HG02588 (cell line): ENCODE data around the gene RECK.
"Not testable (repeated sequence)": the region's sequence is repeated elsewhere in the genome, so short reads cannot be mapped to it uniquely, and the experiment has no call there.

Source experiments
- ATAC-seq: cut with Tn5 transposase; IDR thresholded peaks from one replicate; pipeline ENCODE4 v1.9.1; 2021; ENCODE audit warnings: mild to moderate bottlenecking, moderate library complexity; ENCODE audit not compliant: unreplicated experiment

RECK gene

DNA sequence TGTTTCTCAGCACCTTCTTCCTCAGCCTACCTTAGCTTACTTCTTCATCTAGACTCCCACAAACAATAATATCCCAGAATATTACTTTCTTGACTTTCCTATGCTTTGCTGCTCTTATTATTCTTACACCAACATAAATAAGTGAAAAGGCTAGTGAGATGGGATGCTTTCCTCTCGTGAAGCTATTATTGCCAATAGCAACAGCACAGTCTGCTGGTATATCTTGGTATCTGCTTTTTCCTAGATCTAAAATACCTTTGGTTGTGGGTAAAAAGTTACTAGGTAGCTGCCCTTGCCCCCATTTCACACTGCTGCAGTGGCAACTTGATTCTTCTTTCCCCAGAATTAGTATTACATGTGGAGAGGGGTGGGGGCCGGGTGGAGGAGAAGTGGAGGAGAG lies 73.7 kb downstream of the RECK start:
- ATAC-seq = no peak

DNA sequence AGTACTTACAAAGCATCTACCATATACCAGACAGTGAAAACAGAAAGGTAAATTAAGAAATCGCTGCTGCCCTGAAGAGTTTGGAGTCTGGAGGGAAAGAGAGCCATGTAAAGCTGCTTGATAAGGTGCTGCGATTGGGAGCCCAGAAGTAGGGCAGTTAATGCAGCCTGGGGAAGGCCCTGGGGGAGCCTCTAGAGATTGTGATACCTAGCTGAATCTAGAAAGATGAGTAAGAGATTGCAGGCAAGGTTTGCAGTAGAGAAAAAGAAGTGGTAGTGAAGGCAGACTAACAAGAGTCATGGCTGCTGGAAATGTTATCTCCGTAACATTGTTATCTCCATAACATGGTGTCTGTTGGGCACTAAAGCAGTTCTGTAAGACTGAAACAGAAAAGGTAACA lies 75.8 kb downstream of the RECK start:
- ATAC-seq = no peak

DNA sequence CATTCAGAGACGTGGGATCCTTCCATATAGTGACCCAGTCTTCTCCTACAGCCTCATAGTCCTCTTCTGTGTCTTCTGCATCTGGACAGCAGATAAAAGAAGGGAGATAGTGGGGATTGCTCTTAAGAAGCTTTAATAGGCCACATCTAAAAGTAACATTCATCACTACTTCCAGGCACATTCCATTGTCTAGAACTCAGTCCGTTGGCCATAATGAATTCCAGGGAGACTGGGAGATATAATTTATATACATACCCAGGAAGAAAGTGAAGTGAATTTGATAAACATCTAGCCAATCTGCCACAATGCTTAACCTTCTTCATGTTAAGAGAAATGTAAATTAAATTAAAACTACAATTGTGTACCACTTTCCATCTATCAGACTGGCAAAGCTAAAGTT lies 77.3 kb downstream of the RECK start:
- no peak for ATAC-seq

DNA sequence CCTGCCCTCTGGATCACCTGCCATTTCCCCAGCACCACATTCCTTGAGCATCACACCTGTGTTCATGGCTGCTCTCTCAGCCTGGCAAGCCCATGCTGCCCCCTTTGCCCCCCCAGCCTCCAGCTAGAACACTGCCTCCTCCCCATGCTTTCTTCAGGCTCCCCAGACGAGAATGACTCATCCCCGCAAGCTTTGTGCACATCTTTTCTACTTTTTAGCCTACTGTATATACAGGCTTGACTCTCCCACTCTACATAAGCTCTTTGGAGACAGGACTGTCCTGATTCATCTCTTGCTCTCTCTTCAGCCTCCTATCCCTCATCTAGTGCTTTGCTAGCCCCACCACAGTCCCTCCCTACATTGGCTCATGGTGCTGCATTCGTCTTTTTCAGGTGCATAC lies 79.9 kb downstream of the RECK start:
- ATAC-seq = no peak

DNA sequence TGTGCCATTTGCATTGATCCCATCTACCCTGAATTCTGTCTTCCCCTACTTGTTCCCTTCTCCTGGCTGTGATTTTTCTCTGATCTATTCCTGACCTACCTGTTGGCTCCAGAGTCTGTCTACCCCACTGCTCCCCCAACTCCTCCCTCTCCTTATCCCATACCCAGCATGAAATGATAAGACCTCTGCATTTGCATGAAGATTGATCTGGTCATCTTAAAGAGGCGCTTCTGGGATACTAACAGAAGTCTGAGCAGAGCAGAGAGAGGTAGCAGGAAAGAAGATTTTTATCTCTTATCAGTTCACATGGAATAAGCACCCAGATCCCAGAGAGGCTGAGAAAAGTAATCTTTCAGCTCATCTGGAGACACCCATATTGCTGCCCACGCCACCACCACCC lies 81.5 kb downstream of the RECK start:
- no peak for ATAC-seq

DNA sequence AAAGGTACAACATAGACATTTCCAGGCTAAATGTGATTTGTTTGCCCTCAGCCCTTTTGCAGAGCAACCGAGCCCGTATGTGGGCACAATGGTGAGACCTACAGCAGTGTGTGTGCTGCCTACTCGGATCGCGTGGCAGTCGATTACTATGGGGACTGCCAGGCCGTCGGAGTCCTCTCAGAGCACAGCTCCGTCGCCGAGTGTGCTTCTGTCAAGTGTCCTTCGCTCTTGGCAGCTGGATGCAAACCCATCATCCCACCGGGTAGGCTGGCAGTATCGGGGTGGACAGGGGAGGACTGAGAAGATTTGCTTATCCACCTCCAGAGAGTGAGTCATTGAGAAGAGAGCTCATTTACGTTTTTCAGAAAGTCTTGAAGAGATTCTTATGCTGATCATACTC lies 82.0 kb downstream of the RECK start:
- no peak for ATAC-seq

DNA sequence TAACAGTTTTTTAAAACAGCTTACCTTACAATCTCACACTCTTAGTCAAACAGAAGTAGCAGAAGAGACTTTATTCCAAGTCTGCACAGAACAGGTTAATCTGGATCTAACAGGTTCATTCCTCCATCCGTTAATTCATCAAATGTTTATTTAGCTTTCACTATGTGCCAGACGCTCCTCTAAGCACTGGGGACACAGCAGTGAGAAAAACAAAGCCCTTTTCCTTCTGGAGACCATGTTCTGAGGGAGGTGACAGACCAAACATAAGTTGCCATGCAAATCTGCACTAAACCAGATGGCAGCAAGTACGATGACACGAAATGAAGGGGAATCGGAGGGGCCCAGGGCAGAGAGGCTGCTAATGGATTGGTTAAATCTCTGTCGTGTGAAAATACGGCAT lies 82.8 kb downstream of the RECK start:
- no peak for ATAC-seq

DNA sequence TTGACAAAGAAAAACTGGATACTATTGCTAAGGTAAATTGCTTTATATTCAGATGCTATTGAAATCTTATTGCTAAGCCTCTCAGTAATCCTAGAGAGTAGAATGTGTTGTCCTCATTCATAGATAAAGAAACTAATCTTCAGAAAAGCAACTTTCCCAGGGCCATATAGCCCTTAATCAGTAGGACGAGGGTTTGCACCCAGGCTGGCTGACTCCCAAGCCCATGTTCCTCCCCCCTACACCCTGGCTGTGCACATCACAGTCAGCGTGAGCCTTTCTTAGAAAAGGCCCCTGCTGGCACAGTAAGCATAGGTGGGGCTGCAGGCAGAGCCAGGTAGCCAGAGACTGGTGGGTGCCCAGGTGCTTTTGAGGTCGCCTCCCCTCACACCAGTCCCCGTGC lies 84.0 kb downstream of the RECK start:
- ATAC-seq = no peak

DNA sequence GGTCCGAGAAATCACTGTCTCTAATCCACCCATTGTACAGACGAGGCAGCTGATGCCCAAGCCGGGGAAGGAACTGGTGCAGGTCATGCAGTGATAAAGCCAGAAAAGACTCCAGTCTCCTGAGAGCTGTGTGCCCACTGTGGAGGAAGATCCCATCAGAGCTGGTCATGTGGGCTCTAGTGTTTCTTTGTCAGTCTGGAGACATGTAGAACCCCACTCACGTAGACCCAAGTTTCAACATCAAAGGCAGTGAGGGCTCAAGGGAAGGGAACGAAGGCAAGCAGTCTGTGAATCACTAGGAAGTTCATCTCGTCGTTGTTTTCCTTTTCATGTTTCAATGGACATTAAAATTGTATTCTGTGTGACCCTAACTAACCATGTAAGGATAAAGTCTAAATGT lies 85.3 kb downstream of the RECK start:
- no peak for ATAC-seq

DNA sequence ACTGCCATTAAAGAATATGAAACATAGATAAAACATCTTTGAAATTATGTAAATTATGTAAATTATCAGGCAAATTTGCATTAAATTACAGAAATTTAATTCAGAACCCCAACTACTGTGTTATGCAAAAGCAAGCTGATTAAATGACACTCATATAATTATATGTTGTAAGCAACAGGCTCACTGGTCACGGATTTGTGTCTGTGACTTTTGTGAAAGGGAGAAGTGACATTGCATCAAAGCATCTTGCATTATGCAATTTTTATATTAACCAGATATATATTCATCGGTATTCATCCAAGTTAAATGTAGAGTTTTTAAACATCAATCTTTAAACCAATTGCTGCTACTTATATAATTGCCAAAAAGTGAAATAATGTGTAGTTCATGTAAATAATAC lies 86.8 kb downstream of the RECK start:
- no peak for ATAC-seq

DNA sequence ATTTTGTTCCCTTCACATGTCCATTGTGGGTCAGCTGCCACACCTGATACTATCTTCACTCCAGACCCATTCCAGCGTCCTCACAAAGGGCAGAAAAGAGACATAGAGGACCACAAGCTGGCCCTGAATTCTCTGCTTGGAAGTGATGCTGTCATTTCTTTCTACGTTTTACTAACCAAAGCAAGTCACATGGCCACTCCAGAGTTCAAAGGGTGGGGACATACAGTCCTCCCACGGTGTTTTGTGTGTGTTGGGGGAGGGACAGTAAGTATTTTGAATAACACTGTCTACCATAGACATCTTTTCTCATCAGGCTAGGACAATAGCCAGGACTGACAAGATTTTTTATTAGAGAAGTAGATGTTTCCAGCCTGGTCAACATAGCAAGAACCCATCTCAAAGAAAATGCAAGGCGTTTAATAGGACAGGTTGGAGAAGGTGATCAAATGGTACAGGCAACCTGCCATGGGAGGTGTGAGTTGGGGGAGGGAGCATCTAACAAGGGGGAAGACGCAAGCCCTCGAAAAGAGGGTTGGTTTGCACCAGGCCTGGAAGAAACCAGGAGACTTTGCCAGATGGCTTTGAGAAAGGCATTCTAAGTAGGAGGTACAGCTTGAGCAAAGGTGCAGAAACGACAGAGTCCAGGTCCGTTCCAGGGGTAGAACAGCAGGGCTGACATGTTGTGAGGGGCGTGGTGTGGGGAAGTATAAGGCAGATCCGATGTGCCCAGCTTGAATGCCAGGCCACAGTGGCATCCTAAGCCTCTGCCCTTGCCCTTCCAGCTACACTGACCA lies 88.5 kb downstream of the RECK start:
- no peak for ATAC-seq

DNA sequence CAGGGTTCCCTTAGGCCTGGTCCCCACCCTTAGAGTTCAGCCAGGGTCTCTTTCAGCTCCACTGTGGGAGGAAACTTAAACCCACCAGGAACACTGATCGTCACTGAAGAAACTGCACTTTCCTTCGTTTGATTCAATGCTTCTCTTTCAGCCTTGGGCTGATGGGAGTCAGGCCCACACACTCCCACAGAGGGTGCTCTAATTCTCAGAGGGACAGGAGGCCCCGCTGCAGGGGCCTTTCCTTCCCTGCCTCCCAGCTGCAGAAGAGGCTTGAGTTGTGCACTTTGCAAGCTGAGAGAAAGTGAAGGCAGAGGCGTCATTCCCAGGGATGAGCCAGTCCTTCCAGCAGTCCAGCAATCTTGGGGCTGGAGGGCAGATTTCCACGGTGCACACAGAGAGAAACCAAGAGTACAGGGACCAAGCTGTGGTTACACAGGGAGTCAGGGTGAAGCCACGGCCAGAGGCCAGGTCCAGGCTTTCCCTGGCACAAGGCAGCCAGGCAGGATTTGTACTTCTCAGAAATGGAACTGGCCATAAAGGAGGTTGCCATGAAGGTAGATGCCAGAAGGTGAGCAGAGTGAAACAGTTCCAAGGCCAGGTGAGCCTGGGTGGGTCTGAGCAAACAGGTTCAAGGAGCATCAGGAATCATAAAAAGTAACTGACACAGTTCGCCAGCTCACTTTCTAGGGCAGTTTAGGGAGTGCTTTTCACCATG lies 89.5 kb downstream of the RECK start:
- no peak for ATAC-seq

DNA sequence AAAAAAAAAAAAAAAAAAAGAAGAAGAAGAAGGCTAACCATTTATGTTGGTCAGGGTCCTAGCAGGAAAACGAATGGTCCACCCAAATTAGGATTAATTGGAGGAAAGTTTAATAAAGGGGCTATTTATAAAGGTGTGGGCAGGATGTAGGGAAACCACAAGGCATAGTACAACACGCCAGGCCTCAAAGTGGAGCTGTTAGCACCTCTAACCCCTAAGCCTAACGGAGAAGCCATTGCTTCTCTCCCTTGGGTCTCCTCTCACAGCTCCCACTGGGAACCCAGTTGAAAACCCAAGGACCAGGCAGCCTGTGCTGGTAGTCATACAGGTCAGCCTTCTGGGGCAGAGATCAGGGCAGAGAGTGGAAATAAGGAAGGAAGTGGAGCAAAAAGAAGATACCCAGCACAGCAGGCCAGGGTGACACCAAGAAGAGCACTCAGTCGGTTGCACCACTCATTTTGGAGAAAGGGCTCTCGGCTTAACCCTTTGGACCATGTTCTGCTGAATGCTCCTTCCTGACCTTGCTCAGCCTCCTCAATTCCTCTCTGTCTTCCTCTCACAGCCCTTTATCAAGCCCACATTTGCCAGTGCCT lies 91.0 kb downstream of the RECK start:
- ATAC-seq = no peak

DNA sequence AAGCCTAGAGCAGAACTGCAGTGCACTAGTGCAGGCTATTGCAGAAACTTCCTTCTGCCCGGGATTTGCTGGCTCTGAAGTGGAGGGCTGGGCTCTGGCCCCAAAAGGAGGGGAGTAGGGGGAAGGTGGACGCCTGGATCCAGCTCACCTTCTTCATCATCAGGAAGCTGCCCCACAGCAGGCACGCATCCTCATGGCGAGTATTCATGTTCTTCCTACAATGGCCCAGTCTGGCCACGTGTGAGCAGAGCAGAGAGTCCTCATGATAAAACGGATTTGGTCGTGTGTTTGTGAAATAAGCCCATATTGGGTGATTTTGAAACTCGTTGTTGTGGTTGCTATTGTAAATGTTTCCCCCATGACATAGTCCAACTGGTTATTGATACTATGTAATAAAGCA lies 91.6 kb downstream of the RECK start:
- no peak for ATAC-seq

DNA sequence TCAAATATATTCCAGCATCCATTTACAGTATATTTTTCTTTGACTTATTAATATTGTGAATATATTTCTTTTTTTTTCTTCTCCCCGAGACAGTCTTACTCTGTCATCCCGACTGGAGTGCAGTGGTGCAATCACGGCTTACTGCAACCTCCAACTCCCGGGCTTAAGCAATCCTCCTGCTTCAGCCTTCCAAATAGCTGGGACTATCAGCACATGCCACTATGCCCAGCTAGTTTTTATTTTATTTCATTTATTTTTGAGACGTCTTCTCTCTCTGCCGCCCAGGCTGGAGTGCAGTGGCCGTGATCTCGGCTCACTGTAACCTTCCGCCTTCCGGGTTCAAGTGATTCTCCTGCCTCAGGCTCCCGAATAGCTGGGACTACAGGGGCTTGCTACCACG lies 92.4 kb downstream of the RECK start:
- no peak for ATAC-seq

DNA sequence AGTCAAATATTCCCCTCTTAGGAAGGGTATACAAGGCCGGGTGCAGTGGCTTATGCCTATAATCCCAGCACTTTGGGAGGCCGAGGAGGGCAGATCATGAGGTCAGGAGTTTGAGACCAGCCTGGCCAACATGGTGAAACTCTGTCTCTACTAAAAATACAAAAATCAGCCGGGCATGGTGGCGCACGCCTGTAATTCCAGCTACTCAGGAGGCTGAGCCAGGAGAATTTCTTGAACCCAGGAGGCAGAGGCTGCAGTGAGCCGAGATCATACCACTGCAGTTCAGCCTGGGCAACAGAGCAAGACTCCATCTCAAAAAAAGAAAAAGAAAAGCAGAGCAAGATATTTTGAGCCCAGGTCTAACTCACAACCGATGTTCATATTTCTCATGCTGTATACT lies 95.0 kb downstream of the RECK start:
- not testable (repeated sequence) for ATAC-seq

DNA sequence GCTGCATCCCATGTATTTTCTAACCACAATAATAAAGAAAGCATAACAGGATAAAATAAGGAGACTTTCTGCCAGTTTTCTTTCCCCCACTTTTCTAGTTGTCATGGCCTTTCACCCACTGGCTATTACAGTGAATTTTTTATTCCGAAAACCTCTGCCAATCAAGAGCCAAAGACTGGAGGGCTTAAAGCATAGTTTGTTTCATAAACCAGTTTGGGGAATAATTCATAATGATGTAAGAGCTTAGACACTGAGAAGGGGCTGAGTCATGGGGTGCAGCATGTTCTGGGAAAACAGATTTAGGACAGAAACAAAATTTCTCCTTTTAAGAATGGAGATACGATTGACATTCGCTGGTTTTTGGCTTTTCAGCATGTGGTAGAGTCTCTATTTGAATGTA lies 95.4 kb downstream of the RECK start:
- no peak for ATAC-seq

DNA sequence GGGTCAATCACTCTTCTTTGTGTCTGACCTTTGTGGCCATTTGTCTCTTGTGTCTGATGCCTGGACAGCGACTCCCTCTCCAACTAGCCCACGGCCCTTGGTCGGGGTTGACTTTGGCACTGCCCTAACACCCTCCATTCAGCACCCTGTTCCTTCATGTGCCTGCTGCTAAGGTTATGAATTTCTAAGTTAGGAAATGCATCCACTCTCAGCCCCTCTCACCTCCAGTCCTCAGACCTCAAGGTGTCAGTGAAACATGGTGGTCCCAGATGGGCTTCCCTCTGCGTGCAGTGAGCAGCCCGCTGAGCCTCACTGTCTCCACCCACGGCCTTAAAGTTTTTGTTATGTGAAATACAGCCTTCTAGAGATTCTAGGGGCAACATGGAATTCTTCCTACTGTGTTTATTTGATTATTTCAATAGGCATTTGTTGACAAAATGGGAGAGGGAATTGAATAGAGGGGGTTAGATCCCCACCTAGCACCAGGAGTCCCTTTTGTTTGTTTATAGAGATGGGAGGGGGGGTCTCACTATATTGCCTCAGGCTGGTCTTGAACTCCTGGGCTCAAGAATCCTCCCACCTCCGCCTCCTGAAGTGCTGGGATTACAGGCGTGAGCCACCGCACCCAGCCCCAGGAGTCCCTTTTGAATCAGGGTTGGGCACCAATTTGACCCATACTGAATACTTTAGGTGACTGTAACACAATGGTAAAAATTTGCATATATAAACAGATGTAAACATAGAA lies 98.2 kb downstream of the RECK start:
- no peak for ATAC-seq

DNA sequence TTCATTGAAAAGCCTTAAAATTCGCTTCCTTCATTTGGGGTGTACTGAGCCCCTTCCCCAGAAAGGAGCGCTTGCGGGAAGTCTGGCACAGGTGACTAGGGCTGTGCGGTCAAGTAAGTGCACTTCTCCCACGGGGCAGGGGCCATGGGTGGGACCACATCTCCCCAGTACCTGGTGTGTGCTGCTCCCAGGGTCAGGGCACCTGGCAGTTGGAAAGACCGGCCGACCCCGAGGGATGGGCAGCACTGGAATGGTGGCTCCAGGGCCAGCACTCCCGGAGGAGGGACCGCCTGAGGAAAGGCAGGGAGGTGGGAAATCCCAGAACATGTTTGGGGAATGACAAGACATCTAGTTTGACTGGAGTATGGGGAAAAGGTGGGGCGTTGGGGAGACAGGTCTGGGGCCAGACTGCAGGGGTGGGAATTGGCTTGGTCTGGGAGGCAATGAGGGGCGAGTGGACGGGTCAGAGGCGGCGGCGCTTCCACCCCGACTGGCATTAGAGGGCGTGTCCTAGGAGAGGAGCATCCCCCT lies 99.1 kb downstream of the RECK start:
- no peak for ATAC-seq

DNA sequence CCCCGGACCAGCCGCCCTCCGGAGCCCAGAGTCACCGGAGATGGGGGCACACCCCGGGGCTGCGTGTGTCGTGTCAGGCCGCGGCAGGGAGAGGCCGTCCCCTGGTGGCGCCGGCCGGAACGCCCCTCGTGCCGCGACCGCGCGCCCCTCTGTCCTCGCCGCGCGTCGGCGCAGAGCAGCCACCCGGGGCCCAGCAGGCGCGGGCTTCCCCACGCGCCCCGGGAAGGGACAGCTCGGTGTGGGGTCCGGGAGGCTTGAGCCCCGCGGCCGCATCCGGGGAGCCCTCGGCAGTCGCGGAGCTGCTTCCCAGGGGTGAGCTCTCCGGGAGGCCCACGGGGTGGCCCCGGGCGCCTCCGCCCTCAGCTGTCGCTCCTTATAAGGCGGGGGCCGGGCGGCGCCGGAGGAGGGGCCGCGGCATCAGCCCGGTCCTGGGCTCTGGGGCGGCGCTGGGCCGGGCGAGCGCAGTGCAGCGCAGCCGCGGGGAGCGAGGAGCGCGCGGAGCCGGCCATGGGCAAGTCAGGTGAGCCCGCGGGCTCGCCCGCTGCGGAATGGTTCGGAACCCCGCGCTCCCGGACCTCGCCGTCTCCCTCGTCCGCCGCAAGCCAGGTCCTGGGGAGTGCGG lies 99.7 kb downstream of the RECK start, which contains the start of gene GLIPR2:
TSS of gene GLIPR2 (plus strand) at position 462 of the 622 bp plus-strand sequence. CDS start at position 508, 46 bp downstream.
- ATAC-seq = peak; percentile 94
